ENCODE measurements around the gene FOXL3. TPM values are rescaled to one million over a fixed set of nuclear protein-coding genes. Genes with fewer than 3 reads are reported as not detected.

Gene FOXL3
- total RNA-seq, 1 experiment from 2014 or later, result not detected

DNA sequence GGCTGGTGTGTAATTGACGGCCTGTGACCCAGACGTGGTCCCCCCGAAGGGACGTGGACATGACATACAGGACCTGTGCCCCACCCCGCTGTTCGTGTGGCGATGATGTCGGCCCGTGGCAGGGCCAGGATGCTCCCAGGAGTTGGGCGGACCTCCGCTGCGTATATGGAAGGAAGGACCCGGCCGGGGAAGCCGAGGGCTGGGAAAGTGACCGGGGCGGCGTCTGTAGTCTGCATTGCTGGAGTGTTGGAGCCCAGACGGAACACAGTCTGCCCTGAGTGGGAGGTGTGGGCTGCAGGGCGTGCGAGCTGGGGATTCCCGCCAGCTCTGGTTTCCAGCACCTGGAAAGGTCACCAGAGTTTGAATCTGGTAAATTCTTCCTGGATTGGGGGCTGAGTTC lies 45.0 kb upstream of the FOXL3 start:
- Histone ChIP-seq H4K20me1 (ENCODE audit: insufficient read depth) (no peaks in the 10 kb centered on the region), H3K9me2 (ENCODE audit: insufficient read depth) (no peaks in the 10 kb centered on the region), H3K4me3 (replicated peaks in 1 of 2; ENCODE audit: low read depth in 1 of 2, low read length in 2 of 2) (no peak overlapping the region), H3K4me1 (ENCODE audit: control insufficient read depth in 1 of 2, insufficient read depth in 2 of 2, low read length in 2 of 2) (no peaks in the 10 kb centered on the region), H2AFZ (ENCODE audit: low read depth, low read length, poor library complexity, severe bottlenecking) (no peak overlapping the region), H3K4me2 (ENCODE audit: low read length) (no peak overlapping the region), H3K79me2 (ENCODE audit: insufficient read depth, low read length) (no peaks in the 10 kb centered on the region), H3K27me3 (ENCODE audit: insufficient read depth, low read length) (no peaks in the 10 kb centered on the region), H3K36me3 (ENCODE audit: control insufficient read depth in 1 of 2, insufficient read depth in 2 of 2, low read length in 2 of 2) (no peaks in the 10 kb centered on the region; a peak in 1 of 4 replicates), H3K9ac (ENCODE audit: low read length) (no peak overlapping the region), H3K27ac (ENCODE audit: low read depth, low read length) (no peak overlapping the region), H3K9me3 (ENCODE audit: control insufficient read depth in 1 of 2, insufficient read depth in 1 of 2, low read depth in 1 of 2, low read length in 2 of 2) (no peaks in the 10 kb centered on the region)
- TF ChIP-seq, protein P1, sequence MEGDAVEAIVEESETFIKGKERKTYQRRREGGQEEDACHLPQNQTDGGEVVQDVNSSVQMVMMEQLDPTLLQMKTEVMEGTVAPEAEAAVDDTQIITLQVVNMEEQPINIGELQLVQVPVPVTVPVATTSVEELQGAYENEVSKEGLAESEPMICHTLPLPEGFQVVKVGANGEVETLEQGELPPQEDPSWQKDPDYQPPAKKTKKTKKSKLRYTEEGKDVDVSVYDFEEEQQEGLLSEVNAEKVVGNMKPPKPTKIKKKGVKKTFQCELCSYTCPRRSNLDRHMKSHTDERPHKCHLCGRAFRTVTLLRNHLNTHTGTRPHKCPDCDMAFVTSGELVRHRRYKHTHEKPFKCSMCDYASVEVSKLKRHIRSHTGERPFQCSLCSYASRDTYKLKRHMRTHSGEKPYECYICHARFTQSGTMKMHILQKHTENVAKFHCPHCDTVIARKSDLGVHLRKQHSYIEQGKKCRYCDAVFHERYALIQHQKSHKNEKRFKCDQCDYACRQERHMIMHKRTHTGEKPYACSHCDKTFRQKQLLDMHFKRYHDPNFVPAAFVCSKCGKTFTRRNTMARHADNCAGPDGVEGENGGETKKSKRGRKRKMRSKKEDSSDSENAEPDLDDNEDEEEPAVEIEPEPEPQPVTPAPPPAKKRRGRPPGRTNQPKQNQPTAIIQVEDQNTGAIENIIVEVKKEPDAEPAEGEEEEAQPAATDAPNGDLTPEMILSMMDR (IDR thresholded peaks at IDR 0.05 in 2 of 3, conservative IDR thresholded peaks at IDR 0.05 in 1 of 3; ENCODE audit: borderline replicate concordance in 1 of 3, insufficient read depth in 1 of 3, low read depth in 2 of 3, low read length in 2 of 3), result no peak
- TF ChIP-seq POLR2A (IDR thresholded peaks at IDR 0.05; ENCODE audit: borderline replicate concordance, extremely low read depth, insufficient read depth, insufficient read length) (no peak), JUND (IDR thresholded peaks at IDR 0.05) (no peak), FOSL1 (IDR thresholded peaks at IDR 0.05; ENCODE audit: low read depth) (no peak), ELF1 (IDR thresholded peaks at IDR 0.05; ENCODE audit: borderline replicate concordance, low read depth) (no peak), CEBPB (IDR thresholded peaks at IDR 0.05; ENCODE audit: low read depth) (no peak), POLR2AphosphoS5 (IDR thresholded peaks at IDR 0.05; ENCODE audit: low read depth, low read length) (no peak), CBX3 (IDR thresholded peaks at IDR 0.05; ENCODE audit: low read depth) (no peak), RAD21 (IDR thresholded peaks at IDR 0.05; ENCODE audit: low read depth) (no peak), SRF (IDR thresholded peaks at IDR 0.05; ENCODE audit: low read depth) (no peak), SIN3A (IDR thresholded peaks at IDR 0.05; ENCODE audit: low read depth) (no peak), TCF7L2 (IDR thresholded peaks at IDR 0.05; ENCODE audit: borderline replicate concordance, extremely low read depth, insufficient read depth, insufficient read length) (no peak), YY1 (IDR thresholded peaks at IDR 0.05; ENCODE audit: extremely low read depth, insufficient replicate concordance, low read depth, low read length) (no peak), ZFX (IDR thresholded peaks at IDR 0.05) (no peak), EZH2phosphoT487 (IDR thresholded peaks at IDR 0.05; ENCODE audit: borderline replicate concordance) (no peak), ZNF274 (IDR thresholded peaks at IDR 0.05; ENCODE audit: low read depth, low read length) (no peak), EZH2 (IDR thresholded peaks at IDR 0.05) (no peak)
- TF ChIP-seq, protein P2, sequence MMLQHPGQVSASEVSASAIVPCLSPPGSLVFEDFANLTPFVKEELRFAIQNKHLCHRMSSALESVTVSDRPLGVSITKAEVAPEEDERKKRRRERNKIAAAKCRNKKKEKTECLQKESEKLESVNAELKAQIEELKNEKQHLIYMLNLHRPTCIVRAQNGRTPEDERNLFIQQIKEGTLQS (IDR thresholded peaks at IDR 0.05), result no peak
- TF ChIP-seq, protein P3, sequence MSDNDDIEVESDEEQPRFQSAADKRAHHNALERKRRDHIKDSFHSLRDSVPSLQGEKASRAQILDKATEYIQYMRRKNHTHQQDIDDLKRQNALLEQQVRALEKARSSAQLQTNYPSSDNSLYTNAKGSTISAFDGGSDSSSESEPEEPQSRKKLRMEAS (IDR thresholded peaks at IDR 0.05), result no peak
- TF ChIP-seq, protein P4, sequence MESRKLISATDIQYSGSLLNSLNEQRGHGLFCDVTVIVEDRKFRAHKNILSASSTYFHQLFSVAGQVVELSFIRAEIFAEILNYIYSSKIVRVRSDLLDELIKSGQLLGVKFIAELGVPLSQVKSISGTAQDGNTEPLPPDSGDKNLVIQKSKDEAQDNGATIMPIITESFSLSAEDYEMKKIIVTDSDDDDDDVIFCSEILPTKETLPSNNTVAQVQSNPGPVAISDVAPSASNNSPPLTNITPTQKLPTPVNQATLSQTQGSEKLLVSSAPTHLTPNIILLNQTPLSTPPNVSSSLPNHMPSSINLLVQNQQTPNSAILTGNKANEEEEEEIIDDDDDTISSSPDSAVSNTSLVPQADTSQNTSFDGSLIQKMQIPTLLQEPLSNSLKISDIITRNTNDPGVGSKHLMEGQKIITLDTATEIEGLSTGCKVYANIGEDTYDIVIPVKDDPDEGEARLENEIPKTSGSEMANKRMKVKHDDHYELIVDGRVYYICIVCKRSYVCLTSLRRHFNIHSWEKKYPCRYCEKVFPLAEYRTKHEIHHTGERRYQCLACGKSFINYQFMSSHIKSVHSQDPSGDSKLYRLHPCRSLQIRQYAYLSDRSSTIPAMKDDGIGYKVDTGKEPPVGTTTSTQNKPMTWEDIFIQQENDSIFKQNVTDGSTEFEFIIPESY (IDR thresholded peaks at IDR 0.05; ENCODE audit: extremely low read depth, insufficient replicate concordance, low read length), result no peak
- ChIA-PET POLR2A (no interaction called here), RAD21 (ENCODE audit: low non-redundant PET in 1 of 2, low total read pairs in 2 of 2, uncharacterized antibody in 2 of 2, unreplicated experiment in 2 of 2) (no interaction called here), CTCF (no interaction called here)
- DNase-seq (ENCODE audit: low read depth, low spot score), result no peak
- ATAC-seq, result no peak
- intact Hi-C loops (cut with micrococcal nuclease), result no loop called here
- BruUV-seq (replicated peaks), result no TSS peak
